HFFc6 (cell line): ENCODE results near the gene HECA. TPM values are rescaled to one million over a fixed set of nuclear protein-coding genes. Genes with fewer than 3 reads are reported as not detected.
A peak's percentile ranks its signal among the peaks of the same experiment; 100 is the strongest.

Experiments used
- DNase-seq: peaks from one replicate; pipeline ENCODE4 v3.0.0-alpha.2; 2018
- H3K27ac Mint-ChIP-seq: 2 replicates; pipeline ENCODE4 v1.8.0; 2020; ENCODE audit warnings: mild to moderate bottlenecking, mixed read lengths
- H3K27me3 Mint-ChIP-seq: 2 replicates; pipeline ENCODE4 v1.8.0; 2021; ENCODE audit warnings: mild to moderate bottlenecking, moderate library complexity, mixed read lengths; ENCODE audit not compliant: insufficient read depth
- H3K36me3 Mint-ChIP-seq: 2 replicates; pipeline ENCODE4 v1.8.0; 2021; ENCODE audit warnings: low read depth, mixed read lengths
- H3K4me1 Mint-ChIP-seq: 2 replicates; pipeline ENCODE4 v1.8.0; 2020; ENCODE audit warnings: low read depth, mixed read lengths
- H3K4me3 Mint-ChIP-seq: 2 replicates; pipeline ENCODE4 v1.8.0; 2020; ENCODE audit warnings: mild to moderate bottlenecking, moderate library complexity, mixed read lengths
- H3K9me3 Mint-ChIP-seq: 2 replicates; pipeline ENCODE4 v1.8.0; 2020; ENCODE audit warnings: mild to moderate bottlenecking, mixed read lengths
- CTCF ChIP-seq: fragments of 200-600 bp; sonication (generic); IDR thresholded peaks from 2 replicates; pipeline ENCODE4 v1.5.0; 2021; ENCODE audit warnings: antibody characterized with exemption, mild to moderate bottlenecking
- long read RNA-seq: library from polyadenylated mRNA; unstranded; transcript quantifications from one replicate; pipeline ENCODE4 v2.0.0, GENCODE V29; 2019
- total RNA-seq, 6 experiments: library from RNA; stranded (reverse); fragmentation: NEBNext Ultra II Directional; extraction: Animal tissue kit (Norgen Biotek cat#: 25700); gene quantifications; 2 replicates in 1 of 6; 3 replicates in 5 of 6; pipeline ENCODE4 v1.2.3, GENCODE V29; 2021

The HECA gene
- 10 to 100 TPM in 5 of 6 experiments, 1 to 10 TPM in 1; 9.7 to 13.1 (median 11.9) TPM for total RNA-seq
- long read RNA-seq, partial matches to known transcripts, result 3 of 3 reads
- long read RNA-seq, other reads (novel, unspliced or antisense), result 0 of 3 reads

GRCh38 chr6:139134817-139135577 lies at the start of gene HECA:
HECA (plus strand) TSS chr6:139135080; CDS start chr6:139135397, 317 bp downstream.
- no peaks in the 10 kb centered on the region for H3K9me3 Mint-ChIP-seq
- peak within 1 kb of the TSS; percentile 93 for H3K4me3 Mint-ChIP-seq
- H3K27me3 Mint-ChIP-seq, result peaks cover 3% of the 10 kb centered on the region
- DNase-seq, result peak; percentile 93
- peaks cover 14% of the 10 kb centered on the region; the same call in 1 of the 2 replicates for H3K36me3 Mint-ChIP-seq
- H3K4me1 Mint-ChIP-seq, result peaks cover 44% of the 10 kb centered on the region
- H3K27ac Mint-ChIP-seq, result peak within 1 kb of the TSS; percentile 79
- no peak for TF ChIP-seq CTCF

- Mint-ChIP-seq H3K27me3 (peaks cover 9% of the 10 kb centered on the region), H3K36me3 (no peaks in the 10 kb centered on the region), H3K4me3 (no peak overlapping the region), H3K27ac (no peak overlapping the region), H3K4me1 (no peaks in the 10 kb centered on the region), H3K9me3 (no peaks in the 10 kb centered on the region)
- no peak for DNase-seq
- TF ChIP-seq CTCF, result no peak
Observed at GRCh38 chr6:139091826-139092225, 43.1 kb upstream of the HECA start.

GRCh38 chr6:139099984-139100383 lies 34.9 kb upstream of the HECA start:
- peaks cover 9% of the 10 kb centered on the region for H3K27me3 Mint-ChIP-seq

GRCh38 chr6:139107051-139107450 lies 27.8 kb upstream of the HECA start:
- Mint-ChIP-seq H3K4me3 (no peak overlapping the region), H3K27ac (no peak overlapping the region), H3K36me3 (no peaks in the 10 kb centered on the region), H3K9me3 (no peaks in the 10 kb centered on the region), H3K4me1 (peaks cover 3% of the 10 kb centered on the region; the same call in 1 of the 2 replicates), H3K27me3 (peaks cover 10% of the 10 kb centered on the region; the same call in 1 of the 2 replicates)
- TF ChIP-seq CTCF, result no peak
- DNase-seq, result no peak

More at GRCh38 chr6:139099984-139100383, 34.9 kb upstream of the HECA start:
- Mint-ChIP-seq H3K27ac (no peak overlapping the region), H3K9me3 (no peaks in the 10 kb centered on the region), H3K4me3 (no peak overlapping the region), H3K36me3 (no peaks in the 10 kb centered on the region), H3K4me1 (no peaks in the 10 kb centered on the region)
- no peak for TF ChIP-seq CTCF
- no peak for DNase-seq

- Mint-ChIP-seq H3K36me3 (no peaks in the 10 kb centered on the region), H3K27me3 (peaks cover 10% of the 10 kb centered on the region; the same call in 1 of the 2 replicates), H3K4me1 (peaks cover 16% of the 10 kb centered on the region), H3K27ac (no peak overlapping the region), H3K9me3 (no peaks in the 10 kb centered on the region), H3K4me3 (no peak overlapping the region)
- TF ChIP-seq CTCF, result no peak
- no peak for DNase-seq
Observed at GRCh38 chr6:139108378-139108777, 26.5 kb upstream of the HECA start.
